ENCODE measurements around the gene ATP6V0A4.
"Not testable (repeated sequence)": the region's sequence is repeated elsewhere in the genome, so short reads cannot be mapped to it uniquely, and the experiment has no call there.

The ATP6V0A4 gene

GRCh38 chr7:138801256-138801655, 3.3 kb upstream of the ATP6V0A4 start:
- DNase-seq = no peak

GRCh38 chr7:138799336-138800000, 1.5 kb upstream of the ATP6V0A4 start:
- DNase-seq = no peak

- no peak for DNase-seq
Observed at GRCh38 chr7:138798836-138799235, 840 bp upstream of the ATP6V0A4 start.

- DNase-seq = not testable (repeated sequence)
Observed at GRCh38 chr7:138797046-138797445, 950 bp downstream of the ATP6V0A4 start.

- no peak for DNase-seq
Observed at GRCh38 chr7:138796038-138796615, 1.9 kb downstream of the ATP6V0A4 start.

GRCh38 chr7:138785587-138786437, 12.2 kb downstream of the ATP6V0A4 start:
- DNase-seq = no peak

GRCh38 chr7:138784692-138785091, 13.3 kb downstream of the ATP6V0A4 start:
- no peak for DNase-seq

- DNase-seq = no peak
Observed at GRCh38 chr7:138781004-138781403, 17.0 kb downstream of the ATP6V0A4 start.

- DNase-seq = peak; percentile 79
Observed at GRCh38 chr7:138776166-138776833, 21.7 kb downstream of the ATP6V0A4 start.

- DNase-seq = no peak
Observed at GRCh38 chr7:138773817-138774216, 24.2 kb downstream of the ATP6V0A4 start.

GRCh38 chr7:138773176-138773575, 24.8 kb downstream of the ATP6V0A4 start:
- no peak for DNase-seq

- no peak for DNase-seq
Observed at GRCh38 chr7:138770904-138771303, 27.1 kb downstream of the ATP6V0A4 start.

- DNase-seq = peak; percentile 70
Observed at GRCh38 chr7:138768241-138768640, 29.8 kb downstream of the ATP6V0A4 start.

GRCh38 chr7:138756591-138757242, 41.3 kb downstream of the ATP6V0A4 start:
- peak; percentile 14 for DNase-seq

- DNase-seq = no peak
Observed at GRCh38 chr7:138755842-138756590, 42.0 kb downstream of the ATP6V0A4 start.

GRCh38 chr7:138755331-138755747, 42.7 kb downstream of the ATP6V0A4 start:
- DNase-seq = no peak

GRCh38 chr7:138753610-138754009, 44.4 kb downstream of the ATP6V0A4 start:
- DNase-seq = no peak

- no peak for DNase-seq
Observed at GRCh38 chr7:138753150-138753518, 44.9 kb downstream of the ATP6V0A4 start.

GRCh38 chr7:138752518-138753149, 45.4 kb downstream of the ATP6V0A4 start:
- peak; percentile 66 for DNase-seq

- no peak for DNase-seq
Observed at GRCh38 chr7:138750901-138751464, 47.0 kb downstream of the ATP6V0A4 start.

GRCh38 chr7:138750473-138750872, 47.5 kb downstream of the ATP6V0A4 start:
- no peak for DNase-seq
